GM10266 (cell line): ENCODE measurements around the gene STAT3.

ENCODE experiments used
- DNase-seq: peaks from one replicate; pipeline ENCODE4 v3.0.0; 2012; ENCODE audit errors: extremely low spot score
- TF ChIP-seq, protein P1 (sequence below): IDR thresholded peaks from 2 replicates; pipeline ENCODE4 v1.5.1; 2012; ENCODE audit warnings: mild to moderate bottlenecking, low read depth; ENCODE audit not compliant: control insufficient read depth, insufficient read depth; ENCODE audit errors: missing control alignments

STAT3 gene

DNA sequence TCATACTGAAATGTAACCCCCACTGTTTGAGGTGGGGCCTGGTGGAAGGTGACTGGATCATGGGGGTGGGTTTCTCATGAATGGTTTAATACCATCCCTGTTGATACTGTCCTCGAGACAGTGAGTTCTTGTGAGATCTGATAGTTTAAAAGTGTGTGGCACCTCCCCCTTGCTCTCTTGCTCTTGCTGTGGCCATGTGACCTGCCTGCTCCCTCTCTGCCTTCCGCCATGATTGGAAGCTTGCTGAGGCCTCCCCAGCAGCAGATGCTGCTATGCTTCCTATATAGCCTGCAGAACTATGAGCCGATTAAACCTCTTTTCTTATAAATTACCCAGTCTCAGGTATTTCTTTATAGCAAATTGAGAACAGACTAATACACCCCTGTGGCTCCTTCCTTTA lies 40.6 kb downstream of the STAT3 start:
- DNase-seq: no peak
- TF ChIP-seq, protein P1, sequence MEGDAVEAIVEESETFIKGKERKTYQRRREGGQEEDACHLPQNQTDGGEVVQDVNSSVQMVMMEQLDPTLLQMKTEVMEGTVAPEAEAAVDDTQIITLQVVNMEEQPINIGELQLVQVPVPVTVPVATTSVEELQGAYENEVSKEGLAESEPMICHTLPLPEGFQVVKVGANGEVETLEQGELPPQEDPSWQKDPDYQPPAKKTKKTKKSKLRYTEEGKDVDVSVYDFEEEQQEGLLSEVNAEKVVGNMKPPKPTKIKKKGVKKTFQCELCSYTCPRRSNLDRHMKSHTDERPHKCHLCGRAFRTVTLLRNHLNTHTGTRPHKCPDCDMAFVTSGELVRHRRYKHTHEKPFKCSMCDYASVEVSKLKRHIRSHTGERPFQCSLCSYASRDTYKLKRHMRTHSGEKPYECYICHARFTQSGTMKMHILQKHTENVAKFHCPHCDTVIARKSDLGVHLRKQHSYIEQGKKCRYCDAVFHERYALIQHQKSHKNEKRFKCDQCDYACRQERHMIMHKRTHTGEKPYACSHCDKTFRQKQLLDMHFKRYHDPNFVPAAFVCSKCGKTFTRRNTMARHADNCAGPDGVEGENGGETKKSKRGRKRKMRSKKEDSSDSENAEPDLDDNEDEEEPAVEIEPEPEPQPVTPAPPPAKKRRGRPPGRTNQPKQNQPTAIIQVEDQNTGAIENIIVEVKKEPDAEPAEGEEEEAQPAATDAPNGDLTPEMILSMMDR: no peak

DNA sequence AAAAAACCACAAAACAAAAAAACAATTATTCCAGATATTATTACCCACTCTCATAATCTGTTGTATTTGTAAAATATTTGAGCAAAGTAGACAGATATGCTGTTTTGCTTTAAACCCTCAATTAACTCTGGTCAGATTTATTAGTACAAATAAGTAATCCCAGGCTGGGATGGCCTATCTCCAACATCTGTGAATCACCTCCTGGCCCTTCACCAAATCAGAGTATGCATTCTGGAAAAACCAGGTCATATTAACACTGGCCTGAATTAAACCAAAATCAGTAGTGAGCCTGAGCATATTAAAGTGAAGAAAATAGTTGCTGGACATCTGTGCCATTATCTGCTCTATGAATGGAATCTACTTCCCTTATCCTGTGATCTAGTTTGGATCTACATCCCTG lies 41.0 kb downstream of the STAT3 start:
- TF ChIP-seq, protein P1: no peak
- no peak for DNase-seq

DNA sequence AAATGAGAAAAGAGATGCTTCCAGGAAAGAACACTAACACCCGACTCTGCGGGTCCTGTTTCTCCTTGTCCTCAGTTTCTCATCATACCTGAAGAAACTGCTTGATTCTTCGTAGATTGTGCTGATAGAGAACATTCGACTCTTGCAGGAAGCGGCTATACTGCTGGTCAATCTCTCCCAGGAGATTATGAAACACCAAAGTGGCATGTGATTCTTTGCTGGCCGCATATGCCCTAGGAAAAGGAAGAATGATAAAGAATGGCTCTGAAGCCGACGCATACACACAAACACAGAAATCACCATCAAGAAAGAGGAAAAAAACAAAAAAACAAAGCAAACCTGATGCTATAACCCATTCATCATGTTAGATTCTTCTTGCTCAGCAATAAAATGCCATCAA lies 41.8 kb downstream of the STAT3 start:
- DNase-seq: no peak
- TF ChIP-seq, protein P1: no peak

DNA sequence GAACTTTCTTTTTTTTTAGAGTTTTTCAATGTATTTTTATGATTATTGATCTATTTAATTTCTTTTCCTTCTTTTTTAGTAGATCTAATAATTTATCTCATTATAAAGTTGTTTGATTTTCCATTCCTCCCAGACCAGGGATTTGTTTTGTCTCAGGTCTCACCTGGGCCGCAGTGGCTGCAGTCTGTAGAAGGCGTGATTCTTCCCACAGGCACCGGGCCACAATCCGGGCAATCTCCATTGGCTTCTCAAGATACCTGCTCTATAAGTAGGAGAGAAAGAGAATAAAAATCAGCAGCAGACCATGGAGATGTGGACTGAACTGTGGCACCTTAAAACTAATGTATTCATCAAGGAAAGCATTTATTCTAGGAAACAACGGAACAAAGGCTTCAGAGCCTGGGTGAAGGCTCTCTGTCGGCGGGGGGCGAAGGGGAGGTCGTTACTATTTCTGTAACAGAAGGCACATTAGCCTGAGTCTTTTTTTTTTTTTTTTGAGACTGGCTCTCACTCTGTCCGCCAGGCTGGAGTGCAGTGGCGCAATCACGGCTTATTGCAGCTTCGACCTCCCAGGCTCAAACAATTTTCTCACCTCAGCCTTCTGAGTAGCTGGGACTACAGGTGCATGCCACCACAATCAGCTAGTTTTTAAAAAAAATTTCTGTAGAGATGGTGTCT lies 42.7 kb downstream of the STAT3 start:
- TF ChIP-seq, protein P1: no peak
- no peak for DNase-seq

DNA sequence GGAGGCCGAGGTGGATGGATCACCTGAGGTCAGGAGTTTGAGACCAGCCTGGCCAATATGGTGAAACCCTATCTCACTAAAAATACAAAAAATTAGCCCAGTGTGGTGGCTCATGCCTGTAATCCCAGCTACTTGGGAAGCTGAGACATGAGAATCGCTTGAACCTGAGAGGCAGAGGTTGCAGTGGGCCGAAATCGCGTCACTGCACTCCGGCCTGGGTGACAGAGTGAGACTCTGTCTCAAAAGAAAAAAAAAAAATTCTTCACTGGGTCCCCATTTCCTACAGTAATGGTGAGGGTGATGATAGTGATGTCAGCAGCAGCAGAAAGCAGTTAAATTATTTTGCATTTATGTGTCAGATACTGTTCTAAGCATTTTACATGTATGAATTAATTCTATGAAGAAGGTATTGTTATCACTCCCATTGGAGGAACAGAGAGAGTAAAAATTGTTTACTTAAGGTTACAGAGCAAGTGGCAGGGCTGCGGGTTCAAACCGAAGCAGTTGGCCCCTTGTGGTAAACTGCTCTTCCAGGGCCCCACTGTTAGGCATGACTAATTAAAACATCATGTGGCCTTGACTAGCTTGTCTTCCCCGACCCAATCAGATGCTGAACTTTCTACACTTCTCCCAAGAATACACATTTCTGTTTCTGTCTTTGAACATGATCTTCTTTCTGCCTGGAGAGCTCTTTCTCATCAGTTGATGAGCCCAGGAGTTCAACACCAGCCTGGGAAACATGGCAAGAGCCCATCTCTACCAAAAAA lies 45.8 kb downstream of the STAT3 start:
- no peak for DNase-seq
- TF ChIP-seq, protein P1: no peak

DNA sequence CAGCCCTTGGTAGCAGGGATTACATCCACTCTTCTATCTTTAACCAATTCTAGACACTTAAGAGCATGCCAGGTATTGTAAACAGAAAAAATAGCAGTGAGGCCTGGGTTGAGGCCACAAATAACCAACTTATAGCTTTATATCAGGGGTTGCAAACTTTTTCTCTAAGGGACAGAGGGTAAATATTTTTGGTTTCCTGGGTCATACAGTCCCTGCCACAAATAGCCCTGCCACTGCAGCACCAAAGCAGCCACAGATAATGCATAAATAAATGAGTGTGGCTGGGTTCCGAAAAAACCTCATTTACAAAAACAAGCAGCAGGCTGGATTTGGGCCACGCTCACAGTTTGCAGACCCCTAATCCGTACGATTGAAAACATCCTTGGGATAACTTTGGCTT lies 46.7 kb downstream of the STAT3 start:
- TF ChIP-seq, protein P1: no peak
- no peak for DNase-seq

DNA sequence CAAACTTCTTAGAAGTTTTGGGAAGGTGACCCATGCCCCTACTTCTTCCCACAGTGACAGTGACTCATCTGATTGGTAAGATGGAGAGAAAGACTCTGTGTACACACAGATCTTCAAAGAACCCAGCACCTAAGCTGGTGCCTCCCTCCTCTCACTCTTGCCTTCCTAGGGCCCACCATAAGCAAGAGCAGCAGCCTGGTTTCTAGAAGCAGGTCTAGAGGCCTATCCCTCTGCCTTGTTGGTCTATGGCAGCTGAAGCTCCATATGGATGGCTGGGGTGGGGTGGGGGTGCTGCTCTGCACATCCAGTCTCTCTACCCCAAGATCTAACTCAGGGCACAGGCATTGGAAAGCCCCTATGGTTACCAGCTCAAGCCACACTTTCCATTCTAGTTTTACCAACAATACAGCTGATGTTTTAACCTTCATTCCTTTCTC lies 47.5 kb downstream of the STAT3 start:
- no peak for DNase-seq
- TF ChIP-seq, protein P1: no peak
